Activated naive CD4-positive, alpha-beta T cell treated with anti-CD3 and anti-CD28 coated beads for 36 hours (primary cell): ENCODE results near the gene SORCS1. TPM values are rescaled to one million over a fixed set of nuclear protein-coding genes. Genes with fewer than 3 reads are reported as not detected.

Source experiments
- CTCF ChIA-PET: fragments of 350-600 bp; sonication (Branson Sonifier 250); formaldehyde crosslinking; loops from one replicate; lab custom pipeline; 2021; ENCODE audit warnings: antibody characterized with exemption; lab: Charles Lee
- DNase-seq: peaks from one replicate; pipeline ENCODE4 v3.0.0-alpha.2; 2020
- H3K27ac Mint-ChIP-seq: one replicate; pipeline ENCODE4 v1.8.0; 2021; ENCODE audit warnings: mild to moderate bottlenecking, mixed read lengths
- H3K27me3 Mint-ChIP-seq: one replicate; pipeline ENCODE4 v1.8.0; 2021; ENCODE audit warnings: low read depth, mixed read lengths
- H3K36me3 Mint-ChIP-seq: one replicate; pipeline ENCODE4 v1.8.0; 2021; ENCODE audit warnings: low read depth, mixed read lengths
- H3K4me1 Mint-ChIP-seq: one replicate; pipeline ENCODE4 v1.8.0; 2021; ENCODE audit warnings: low read depth, mixed read lengths
- H3K4me3 Mint-ChIP-seq: one replicate; pipeline ENCODE4 v1.8.0; 2021; ENCODE audit warnings: mild to moderate bottlenecking, moderate library complexity, mixed read lengths
- H3K9me3 Mint-ChIP-seq: one replicate; pipeline ENCODE4 v1.8.0; 2021; ENCODE audit warnings: mixed read lengths
- intact Hi-C: fragments of 100-400 bp; cut with micrococcal nuclease; formaldehyde crosslinking; loops from one replicate; pipeline ENCODE4 v1.15.1; 2023
- total RNA-seq, 2 experiments: library from RNA; stranded (reverse); gene quantifications; one replicate each; pipeline ENCODE4 v1.2.3, GENCODE V29; 2021

SORCS1 gene
- total RNA-seq, 2 experiments from 2014 or later, result not detected

- H3K27me3 Mint-ChIP-seq, result peaks cover 2% of the 10 kb centered on the region
- DNase-seq, result no peak
- H3K27ac Mint-ChIP-seq, result no peak overlapping the region
- peaks cover 4% of the 10 kb centered on the region for H3K9me3 Mint-ChIP-seq
- no peaks in the 10 kb centered on the region for H3K4me1 Mint-ChIP-seq
- intact Hi-C loops, result no loop called here
- CTCF ChIA-PET, result no interaction called here
- no peaks in the 10 kb centered on the region for H3K36me3 Mint-ChIP-seq
- no peak overlapping the region for H3K4me3 Mint-ChIP-seq
Measured at GRCh38 chr10:106999118-106999707, 165.3 kb downstream of the SORCS1 start.

GRCh38 chr10:106997721-106998120 lies 166.8 kb downstream of the SORCS1 start:
- H3K27ac Mint-ChIP-seq, result no peak overlapping the region
- H3K4me1 Mint-ChIP-seq, result no peaks in the 10 kb centered on the region
- no peak for DNase-seq
- peaks cover 2% of the 10 kb centered on the region for H3K27me3 Mint-ChIP-seq
- no peaks in the 10 kb centered on the region for H3K36me3 Mint-ChIP-seq
- peaks cover 4% of the 10 kb centered on the region for H3K9me3 Mint-ChIP-seq
- CTCF ChIA-PET, result no interaction called here
- intact Hi-C loops, result no loop called here
- no peak overlapping the region for H3K4me3 Mint-ChIP-seq

GRCh38 chr10:106996510-106996909 lies 168.0 kb downstream of the SORCS1 start:
- Mint-ChIP-seq H3K36me3 (no peaks in the 10 kb centered on the region), H3K4me3 (no peak overlapping the region), H3K27me3 (peaks cover 2% of the 10 kb centered on the region), H3K4me1 (no peaks in the 10 kb centered on the region), H3K9me3 (peaks cover 4% of the 10 kb centered on the region), H3K27ac (no peak overlapping the region)
- intact Hi-C loops, result no loop called here
- DNase-seq, result no peak
- CTCF ChIA-PET, result no interaction called here

GRCh38 chr10:106992055-106992454 lies 172.5 kb downstream of the SORCS1 start:
- no peaks in the 10 kb centered on the region for H3K27me3 Mint-ChIP-seq
- no peak overlapping the region for H3K4me3 Mint-ChIP-seq
- no peaks in the 10 kb centered on the region for H3K36me3 Mint-ChIP-seq
- no peaks in the 10 kb centered on the region for H3K4me1 Mint-ChIP-seq
- CTCF ChIA-PET, result interaction anchor here (0.6 kb wide), 2 partner anchors 1067 to 1226 kb away, joined by 3 read pairs; no protein-coding TSS in a partner anchor
- H3K9me3 Mint-ChIP-seq, result peaks cover 4% of the 10 kb centered on the region
- no peak for DNase-seq
- intact Hi-C loops, result no loop called here
- no peak overlapping the region for H3K27ac Mint-ChIP-seq

- Mint-ChIP-seq H3K27me3 (no peaks in the 10 kb centered on the region), H3K27ac (no peak overlapping the region), H3K36me3 (no peaks in the 10 kb centered on the region), H3K4me3 (no peak overlapping the region), H3K4me1 (no peaks in the 10 kb centered on the region), H3K9me3 (peaks cover 4% of the 10 kb centered on the region)
- intact Hi-C loops, result no loop called here
- no peak for DNase-seq
- CTCF ChIA-PET, result no interaction called here
Measured at GRCh38 chr10:106991091-106991490, 173.4 kb downstream of the SORCS1 start.

- Mint-ChIP-seq H3K9me3 (no peaks in the 10 kb centered on the region), H3K36me3 (no peaks in the 10 kb centered on the region), H3K4me1 (no peaks in the 10 kb centered on the region), H3K27ac (no peak overlapping the region), H3K27me3 (no peaks in the 10 kb centered on the region), H3K4me3 (no peak overlapping the region)
- no peak for DNase-seq
- CTCF ChIA-PET, result no interaction called here
- intact Hi-C loops, result no loop called here
Measured at GRCh38 chr10:106987362-106987761, 177.1 kb downstream of the SORCS1 start.

- no peaks in the 10 kb centered on the region for H3K27me3 Mint-ChIP-seq
- H3K4me3 Mint-ChIP-seq, result no peak overlapping the region
- CTCF ChIA-PET, result no interaction called here
- H3K27ac Mint-ChIP-seq, result no peak overlapping the region
- H3K9me3 Mint-ChIP-seq, result no peaks in the 10 kb centered on the region
- no peaks in the 10 kb centered on the region for H3K4me1 Mint-ChIP-seq
- intact Hi-C loops, result no loop called here
- no peak for DNase-seq
- no peaks in the 10 kb centered on the region for H3K36me3 Mint-ChIP-seq
Measured at GRCh38 chr10:106982268-106982667, 182.2 kb downstream of the SORCS1 start.

GRCh38 chr10:106981452-106982075 lies 182.9 kb downstream of the SORCS1 start:
- intact Hi-C loops, result no loop called here
- H3K9me3 Mint-ChIP-seq, result peaks cover 7% of the 10 kb centered on the region
- no peak for DNase-seq
- H3K4me1 Mint-ChIP-seq, result no peaks in the 10 kb centered on the region
- H3K4me3 Mint-ChIP-seq, result no peak overlapping the region
- no peaks in the 10 kb centered on the region for H3K27me3 Mint-ChIP-seq
- CTCF ChIA-PET, result no interaction called here
- no peaks in the 10 kb centered on the region for H3K36me3 Mint-ChIP-seq
- H3K27ac Mint-ChIP-seq, result no peak overlapping the region

GRCh38 chr10:106980495-106981451 lies 183.7 kb downstream of the SORCS1 start:
- intact Hi-C loops, result no loop called here
- no peaks in the 10 kb centered on the region for H3K36me3 Mint-ChIP-seq
- H3K27me3 Mint-ChIP-seq, result no peaks in the 10 kb centered on the region
- H3K27ac Mint-ChIP-seq, result no peak overlapping the region
- H3K4me1 Mint-ChIP-seq, result no peaks in the 10 kb centered on the region
- DNase-seq, result no peak
- no peak overlapping the region for H3K4me3 Mint-ChIP-seq
- H3K9me3 Mint-ChIP-seq, result peaks cover 8% of the 10 kb centered on the region
- CTCF ChIA-PET, result no interaction called here

GRCh38 chr10:106978756-106979155 lies 185.8 kb downstream of the SORCS1 start:
- no peaks in the 10 kb centered on the region for H3K27me3 Mint-ChIP-seq
- CTCF ChIA-PET, result no interaction called here
- peaks cover 11% of the 10 kb centered on the region for H3K9me3 Mint-ChIP-seq
- DNase-seq, result no peak
- intact Hi-C loops, result no loop called here
- H3K4me3 Mint-ChIP-seq, result no peak overlapping the region
- no peaks in the 10 kb centered on the region for H3K4me1 Mint-ChIP-seq
- H3K27ac Mint-ChIP-seq, result no peak overlapping the region
- no peaks in the 10 kb centered on the region for H3K36me3 Mint-ChIP-seq

- Mint-ChIP-seq H3K4me1 (no peaks in the 10 kb centered on the region), H3K27ac (no peak overlapping the region), H3K4me3 (no peak overlapping the region), H3K9me3 (peaks cover 12% of the 10 kb centered on the region), H3K36me3 (no peaks in the 10 kb centered on the region), H3K27me3 (no peaks in the 10 kb centered on the region)
- DNase-seq, result no peak
- intact Hi-C loops, result no loop called here
- CTCF ChIA-PET, result no interaction called here
Measured at GRCh38 chr10:106973716-106974115, 190.8 kb downstream of the SORCS1 start.

GRCh38 chr10:106973288-106973687 lies 191.2 kb downstream of the SORCS1 start:
- Mint-ChIP-seq H3K4me1 (no peaks in the 10 kb centered on the region), H3K27me3 (no peaks in the 10 kb centered on the region), H3K27ac (no peak overlapping the region), H3K9me3 (peaks cover 12% of the 10 kb centered on the region), H3K36me3 (no peaks in the 10 kb centered on the region), H3K4me3 (no peak overlapping the region)
- no peak for DNase-seq
- intact Hi-C loops, result no loop called here
- CTCF ChIA-PET, result no interaction called here
